ENCODE results near the gene KLHL29. TPM values are rescaled to one million over a fixed set of nuclear protein-coding genes. Genes with fewer than 3 reads are reported as not detected.

Gene KLHL29
- total RNA-seq, 1 donor: 14.7 TPM

DNA sequence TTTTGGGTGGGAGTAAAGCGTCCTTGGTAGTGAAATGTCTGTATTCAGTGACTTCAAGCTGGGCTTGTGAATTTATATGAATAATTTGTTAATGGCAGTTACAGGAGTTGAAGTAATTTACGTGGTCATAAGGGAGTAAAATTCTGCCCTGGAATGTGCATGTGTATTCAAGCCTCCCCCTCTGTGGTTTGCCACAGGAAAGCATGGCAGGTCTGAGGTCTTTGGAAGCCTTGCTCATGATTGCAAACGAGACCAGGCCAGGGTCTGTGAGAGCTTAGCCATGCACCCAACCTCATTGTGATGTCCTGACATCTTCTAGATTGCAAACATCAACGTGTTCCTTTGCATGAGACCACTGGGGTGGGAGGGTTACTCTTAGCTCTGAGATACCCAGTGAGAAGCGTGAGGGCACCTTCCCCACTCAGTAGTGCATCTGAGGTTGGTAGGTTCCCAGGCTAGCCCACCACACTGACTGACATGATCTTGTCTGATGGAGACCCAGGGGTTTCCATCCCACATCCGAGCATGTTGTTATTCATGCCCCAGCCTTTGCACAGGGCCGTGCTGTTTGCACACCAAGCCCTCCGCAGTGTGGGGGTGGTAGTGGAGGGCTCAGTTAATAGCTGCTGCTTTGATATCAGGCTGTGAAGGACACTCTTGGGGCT, 216.5 kb downstream of the KLHL29 start:
- DNase-seq (ENCODE audit: low read depth): no peak
- no peak overlapping the region for H3K4me3 ChIP-seq (ENCODE audit: low read depth, low read length)
- no peak for TF ChIP-seq CTCF (IDR thresholded peaks at IDR 0.05; ENCODE audit: insufficient read depth, low read depth, low read length)

DNA sequence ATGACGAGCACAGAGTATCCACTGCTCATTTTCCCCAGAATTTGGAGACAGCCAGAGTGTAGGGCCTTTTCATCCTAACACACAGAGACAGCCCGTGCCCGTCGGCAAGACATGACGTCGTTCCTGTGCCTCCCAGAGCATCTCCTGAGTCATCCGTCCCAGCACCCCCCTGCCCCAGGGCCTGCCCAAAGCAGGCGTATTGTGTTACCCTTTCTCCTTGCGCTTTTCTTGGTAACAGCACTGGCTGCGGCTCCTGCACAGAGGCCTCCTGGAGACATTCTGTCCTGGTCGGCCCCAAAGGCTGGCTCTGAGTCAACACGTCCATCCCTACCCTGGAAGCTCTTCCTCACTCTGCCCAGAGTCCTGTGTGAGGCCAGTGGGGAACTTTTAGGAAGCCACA, 217.1 kb downstream of the KLHL29 start:
- H3K4me3 ChIP-seq (ENCODE audit: low read depth, low read length): no peak overlapping the region
- TF ChIP-seq CTCF (IDR thresholded peaks at IDR 0.05; ENCODE audit: insufficient read depth, low read depth, low read length): no peak
- peak; percentile 33 for DNase-seq (ENCODE audit: low read depth)

- no peak overlapping the region for H3K4me3 ChIP-seq (ENCODE audit: low read depth, low read length)
- no peak for TF ChIP-seq CTCF (IDR thresholded peaks at IDR 0.05; ENCODE audit: insufficient read depth, low read depth, low read length)
- no peak for DNase-seq (ENCODE audit: low read depth)
Measured at GRCh38 chr2:23603156-23603555, 218.2 kb downstream of the KLHL29 start.

DNA sequence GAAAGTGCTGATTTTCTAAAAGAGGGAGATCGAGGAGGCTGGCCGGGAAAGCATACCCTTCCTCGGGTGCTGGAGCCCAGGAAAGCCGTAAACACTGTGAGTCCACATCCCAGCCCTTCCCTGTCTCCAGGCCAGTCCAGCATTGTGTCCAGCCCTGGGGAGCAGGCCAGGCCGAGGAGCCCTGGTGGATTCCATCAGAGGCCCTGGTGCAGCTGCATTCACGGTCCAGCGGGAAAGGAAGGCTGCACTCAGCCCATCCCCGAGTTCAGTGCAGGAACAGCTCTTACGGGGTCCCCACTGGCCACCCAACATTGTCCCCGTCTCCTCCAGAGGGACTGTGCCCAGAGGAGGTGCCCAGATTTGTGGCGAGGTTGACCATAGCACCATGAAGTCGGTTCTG, 218.6 kb downstream of the KLHL29 start:
- no peak for DNase-seq (ENCODE audit: low read depth)
- no peak overlapping the region for H3K4me3 ChIP-seq (ENCODE audit: low read depth, low read length)
- TF ChIP-seq CTCF (IDR thresholded peaks at IDR 0.05; ENCODE audit: insufficient read depth, low read depth, low read length): no peak

DNA sequence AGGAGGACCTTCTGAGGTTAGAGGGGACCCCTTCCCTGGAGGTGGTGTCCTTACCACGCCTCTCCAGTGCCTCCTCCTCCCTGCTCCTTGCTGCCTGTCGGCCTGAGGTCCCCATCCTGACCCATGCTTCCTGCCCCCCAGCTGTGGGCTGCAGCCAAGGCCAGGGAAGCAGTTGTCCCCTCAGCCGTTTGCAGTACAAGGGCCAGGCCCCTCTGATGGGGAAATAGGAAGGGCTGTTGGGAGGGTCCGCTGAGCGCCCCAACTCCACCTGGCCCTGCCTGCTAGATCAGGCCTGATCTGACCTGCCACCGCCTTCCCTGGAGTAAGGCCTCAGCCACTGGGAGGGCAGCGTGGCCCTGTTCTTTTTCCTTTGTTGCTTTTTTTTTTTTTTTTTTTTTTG, 219.8 kb downstream of the KLHL29 start:
- TF ChIP-seq CTCF (IDR thresholded peaks at IDR 0.05; ENCODE audit: insufficient read depth, low read depth, low read length): no peak
- DNase-seq (ENCODE audit: low read depth): no peak

GRCh38 chr2:23605236-23605635, 220.3 kb downstream of the KLHL29 start:
- no peak for DNase-seq (ENCODE audit: low read depth)
- H3K4me3 ChIP-seq (ENCODE audit: low read depth, low read length): no peak overlapping the region
- TF ChIP-seq CTCF (IDR thresholded peaks at IDR 0.05; ENCODE audit: insufficient read depth, low read depth, low read length): no peak

More for the DNA sequence above, 219.8 kb downstream of the KLHL29 start:
- no peak overlapping the region for H3K4me3 ChIP-seq (ENCODE audit: low read depth, low read length)

DNA sequence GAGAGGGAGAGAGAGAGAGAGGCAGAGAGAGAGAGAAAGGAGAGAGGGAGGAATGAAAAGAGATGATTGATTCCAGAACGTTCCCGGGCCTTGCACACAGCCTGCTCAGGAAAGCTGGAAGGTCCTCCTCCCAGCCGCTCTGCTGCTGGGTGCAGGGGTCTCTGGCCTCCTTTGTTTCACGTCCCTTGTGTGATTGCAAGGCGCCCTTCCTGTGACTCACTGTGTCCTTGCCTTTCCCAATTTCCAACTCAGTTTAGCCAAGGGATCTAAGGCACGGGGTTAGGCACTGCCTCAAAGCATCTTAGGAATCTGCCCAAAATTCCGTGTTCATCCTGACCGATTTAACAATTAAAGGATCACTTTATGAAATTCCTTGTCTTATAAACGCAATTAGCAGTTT, 221.2 kb downstream of the KLHL29 start:
- no peak for DNase-seq (ENCODE audit: low read depth)
- no peak overlapping the region for H3K4me3 ChIP-seq (ENCODE audit: low read depth, low read length)
- TF ChIP-seq CTCF (IDR thresholded peaks at IDR 0.05; ENCODE audit: insufficient read depth, low read depth, low read length): no peak

Measured in fibroblast of villous mesenchyme (primary cell).